Stomach (tissue), 9 donors: Measurements from ENCODE around the gene PRC1. TPM values are rescaled to one million over a fixed set of nuclear protein-coding genes. Genes with fewer than 3 reads are reported as not detected.

ENCODE experiments used
- DNase-seq, 2 donors: peaks; one replicate each; pipeline versions ENCODE4 v3.0.0 to v3.0.0-alpha.2; 2013 to 2019
- H3K27ac ChIP-seq, 5 donors: fragments of 200-600 bp in 4 of 5; sonication (generic) in 4 of 5; one replicate each; pipeline ENCODE4 v1.5.1; 2013 to 2019; ENCODE audit warnings: mild to moderate bottlenecking in 1 of 5, moderate library complexity in 1 of 5
- H3K27me3 ChIP-seq, 3 donors: fragments of 200-600 bp; sonication (generic); one replicate each; pipeline ENCODE4 v1.5.1; 2017 to 2019; ENCODE audit warnings: mixed run types in 1 of 3
- H3K36me3 ChIP-seq, 4 donors: fragments of 200-600 bp; sonication (generic); 1 replicate in 3 of 4; 2 replicates in 1 of 4; pipeline ENCODE4 v1.5.1; 2016 to 2019
- H3K4me1 ChIP-seq, 4 donors: fragments of 200-600 bp; sonication (generic); one replicate each; pipeline ENCODE4 v1.5.1; 2016 to 2019
- H3K4me3 ChIP-seq, 4 donors: fragments of 200-600 bp; sonication (generic) in 3 of 4; one replicate each; pipeline ENCODE4 v1.5.1; 2016 to 2019; ENCODE audit warnings: mild to moderate bottlenecking in 1 of 4
- H3K9me3 ChIP-seq, 4 donors: fragments of 200-600 bp; sonication (generic); one replicate each; pipeline ENCODE4 v1.5.1; 2016 to 2019
- EP300 ChIP-seq: sonication (generic); formaldehyde crosslinking; IDR thresholded peaks from one replicate; pipeline ENCODE4 v1.6.1; 2017; ENCODE audit warnings: antibody characterized with exemption
- POLR2A ChIP-seq, 4 donors: fragments of 450-650 bp; IDR thresholded peaks; one replicate each; pipeline ENCODE4 v1.6.1; 2016; ENCODE audit warnings: antibody characterized with exemption in 4 of 4, control low read depth in 2 of 4, mild to moderate bottlenecking in 1 of 4, moderate library complexity in 1 of 4
- POLR2AphosphoS5 ChIP-seq, 3 donors: sonication (generic); formaldehyde crosslinking; IDR thresholded peaks; one replicate each; pipeline ENCODE4 v1.6.1; 2016; ENCODE audit warnings: antibody characterized with exemption in 3 of 3
- WGBS, 5 donors: extraction: QIAGEN DNeasy Blood & Tissue Kit in 3 of 5; methylation state at CpG; one replicate each; pipeline versions ENCODE4 v1.1.5 to v1.1.7; 2013 to 2018; 5-methylcytosine and 5-hydroxymethylcytosine counted together
- intact Hi-C: fragments of 100-400 bp; cut with DNase I; formaldehyde crosslinking; loops from one replicate; pipeline ENCODE4 v1.15.1; 2023; ENCODE audit warnings: low total_unique reads
- polyA plus RNA-seq, 3 donors: library from polyadenylated mRNA; stranded (reverse); fragments of 200-250 nt; gene quantifications; one replicate each; pipeline ENCODE4 v1.2.3, GENCODE V29; 2013
- total RNA-seq, 5 donors: library from RNA; depleted of rRNA; stranded (reverse); fragments of >200 nt; gene quantifications; one replicate each; pipeline versions ENCODE4 v1.1.0 to v1.2.3, GENCODE V29; 2014 to 2016
- TF ChIP-seq, protein P1 (sequence below), 7 experiments: fragments of 450-650 bp in 4 of 7; fragments of 200-600 bp in 3 of 7; sonication (generic) in 3 of 7; IDR thresholded peaks; one replicate each; pipeline ENCODE4 v1.5.1; 2016 to 2019; ENCODE audit warnings: antibody characterized with exemption in 7 of 7, control low read depth in 2 of 7, mild to moderate bottlenecking in 1 of 7
- donor health status: healthy with polysubstance abuse.
- donor health status: Bipolar disorder and iron deficiency.
- donor health status: healthy.

The PRC1 gene
- total and polyA plus RNA-seq, 8 donors = 8.2 to 60.7 (median 24.5) TPM

DNA sequence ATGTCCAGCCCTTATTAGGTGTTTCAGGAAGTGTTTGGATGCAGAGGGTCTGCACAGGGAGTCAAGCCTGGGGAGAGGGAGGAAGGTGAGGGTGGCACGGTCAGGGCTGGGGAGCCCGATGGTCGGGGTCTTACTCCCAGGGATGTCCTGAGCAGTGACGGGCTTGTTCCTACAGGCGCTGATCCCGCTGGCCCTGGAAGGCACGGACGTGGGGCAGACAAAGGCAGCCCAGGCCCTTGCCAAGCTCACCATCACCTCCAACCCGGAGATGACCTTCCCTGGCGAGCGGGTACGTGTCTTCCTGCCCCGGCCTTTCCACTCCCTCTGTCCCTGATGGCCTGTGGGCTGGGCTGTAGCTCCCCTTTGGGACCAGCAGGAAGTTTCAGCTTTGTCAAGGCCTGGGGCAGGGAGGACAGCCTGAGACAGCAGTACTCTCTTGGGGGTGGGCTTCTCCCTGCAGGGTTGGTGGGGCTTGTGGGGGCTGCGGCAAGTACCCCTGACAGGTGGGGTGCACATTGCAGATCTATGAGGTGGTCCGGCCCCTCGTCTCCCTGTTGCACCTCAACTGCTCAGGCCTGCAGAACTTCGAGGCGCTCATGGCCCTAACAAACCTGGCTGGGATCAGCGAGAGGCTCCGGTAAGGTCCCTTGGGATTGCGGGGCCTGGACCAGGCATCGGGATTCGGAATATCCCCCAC lies 44.2 kb downstream of the PRC1 start:
- no peaks in the 10 kb centered on the region for H3K27me3 ChIP-seq
- no peak overlapping the region for H3K4me3 ChIP-seq
- H3K4me1 ChIP-seq = peaks cover under 1 to 10% (median 5%) of the 10 kb centered on the region in 4 donors
- no peaks in the 10 kb centered on the region for H3K9me3 ChIP-seq
- TF ChIP-seq POLR2AphosphoS5 (IDR thresholded peaks at IDR 0.05) (no peak), EP300 (no peak), POLR2A (IDR thresholded peaks at IDR 0.05) (no peak)
- TF ChIP-seq, protein P1, sequence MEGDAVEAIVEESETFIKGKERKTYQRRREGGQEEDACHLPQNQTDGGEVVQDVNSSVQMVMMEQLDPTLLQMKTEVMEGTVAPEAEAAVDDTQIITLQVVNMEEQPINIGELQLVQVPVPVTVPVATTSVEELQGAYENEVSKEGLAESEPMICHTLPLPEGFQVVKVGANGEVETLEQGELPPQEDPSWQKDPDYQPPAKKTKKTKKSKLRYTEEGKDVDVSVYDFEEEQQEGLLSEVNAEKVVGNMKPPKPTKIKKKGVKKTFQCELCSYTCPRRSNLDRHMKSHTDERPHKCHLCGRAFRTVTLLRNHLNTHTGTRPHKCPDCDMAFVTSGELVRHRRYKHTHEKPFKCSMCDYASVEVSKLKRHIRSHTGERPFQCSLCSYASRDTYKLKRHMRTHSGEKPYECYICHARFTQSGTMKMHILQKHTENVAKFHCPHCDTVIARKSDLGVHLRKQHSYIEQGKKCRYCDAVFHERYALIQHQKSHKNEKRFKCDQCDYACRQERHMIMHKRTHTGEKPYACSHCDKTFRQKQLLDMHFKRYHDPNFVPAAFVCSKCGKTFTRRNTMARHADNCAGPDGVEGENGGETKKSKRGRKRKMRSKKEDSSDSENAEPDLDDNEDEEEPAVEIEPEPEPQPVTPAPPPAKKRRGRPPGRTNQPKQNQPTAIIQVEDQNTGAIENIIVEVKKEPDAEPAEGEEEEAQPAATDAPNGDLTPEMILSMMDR (IDR thresholded peaks at IDR 0.05) = no peak
- no peak for DNase-seq
- intact Hi-C loops = no loop called here
- WGBS, 5 donors = 92 to 97% (median 94%) methylated on average over 19 to 23 of the region's 23 CpGs
- no peak overlapping the region for H3K27ac ChIP-seq
- H3K36me3 ChIP-seq = peaks cover 76 to 90% (median 89%) of the 10 kb centered on the region in 4 donors

DNA sequence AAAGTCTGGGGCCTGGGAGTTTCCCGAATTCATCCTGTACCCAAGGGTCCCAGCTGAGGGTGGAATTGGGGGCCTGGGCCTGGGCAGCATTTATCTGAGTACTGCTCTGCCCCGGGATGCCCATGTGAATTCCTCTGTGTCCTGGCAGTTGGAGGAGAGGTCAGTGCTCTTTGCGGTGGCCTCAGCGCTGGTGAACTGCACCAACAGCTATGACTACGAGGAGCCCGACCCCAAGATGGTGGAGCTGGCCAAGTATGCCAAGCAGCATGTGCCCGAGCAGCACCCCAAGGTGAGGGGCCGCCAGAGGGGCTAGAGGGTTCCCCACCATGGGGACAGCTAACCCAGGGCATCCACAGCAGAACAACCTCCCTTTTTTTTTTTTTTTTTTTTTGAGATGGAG lies 45.8 kb downstream of the PRC1 start:
- intact Hi-C loops = no loop called here
- H3K36me3 ChIP-seq = peaks cover 90 to 100% (median 100%) of the 10 kb centered on the region in 4 donors
- 92 to 98% (median 97%) methylated on average over 5 to 8 of the region's 8 CpGs for WGBS, 5 donors
- H3K27me3 ChIP-seq = no peaks in the 10 kb centered on the region
- no peak overlapping the region for H3K4me3 ChIP-seq
- no peak for TF ChIP-seq POLR2A (IDR thresholded peaks at IDR 0.05)
- no peak for TF ChIP-seq EP300
- TF ChIP-seq POLR2AphosphoS5 (IDR thresholded peaks at IDR 0.05) = no peak
- TF ChIP-seq, protein P1 (IDR thresholded peaks at IDR 0.05) = no peak
- H3K27ac ChIP-seq = no peak overlapping the region
- no peaks in the 10 kb centered on the region for H3K9me3 ChIP-seq
- DNase-seq = no peak
- H3K4me1 ChIP-seq = peaks cover 0 to 6% (median 0%) of the 10 kb centered on the region in 4 donors

DNA sequence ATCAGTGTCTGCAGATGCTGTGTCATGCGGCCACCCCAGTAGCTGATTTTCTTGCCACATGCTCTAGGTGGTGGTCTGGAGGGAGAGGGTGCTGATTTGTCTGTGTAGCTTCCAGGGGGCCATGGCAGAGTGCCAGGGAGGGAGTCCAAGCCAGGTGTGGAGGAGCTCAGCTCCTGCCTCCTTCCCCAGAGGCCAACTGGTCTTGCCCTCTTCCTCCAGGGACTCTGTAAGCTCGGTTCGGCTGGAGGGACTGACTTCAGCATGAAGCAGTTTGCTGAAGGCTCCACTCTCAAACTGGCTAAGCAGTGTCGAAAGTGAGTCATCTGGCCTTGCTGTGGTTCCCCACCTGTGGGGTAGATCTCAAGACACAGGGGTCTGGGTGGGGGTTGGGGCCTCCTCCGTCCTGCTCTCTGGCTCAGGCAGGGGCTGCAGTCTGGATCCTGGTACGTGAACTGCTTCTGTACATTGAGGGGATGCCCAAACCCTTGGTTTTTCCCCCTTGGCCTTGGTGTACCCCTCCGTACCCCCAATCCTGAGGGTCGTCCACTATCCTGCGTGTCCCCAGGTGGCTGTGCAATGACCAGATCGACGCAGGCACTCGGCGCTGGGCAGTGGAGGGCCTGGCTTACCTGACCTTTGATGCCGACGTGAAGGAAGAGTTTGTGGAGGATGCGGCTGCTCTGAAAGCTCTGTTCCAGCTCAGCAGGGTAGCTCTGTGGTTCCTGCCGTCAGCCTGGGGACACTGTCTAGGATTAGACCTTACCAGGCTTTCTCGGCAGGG lies 46.6 kb downstream of the PRC1 start:
- Histone ChIP-seq H3K9me3 (no peaks in the 10 kb centered on the region), H3K4me3 (no peak overlapping the region), H3K27ac (no peak overlapping the region), H3K27me3 (no peaks in the 10 kb centered on the region), H3K4me1 (peaks cover 0 to 6% (median 0%) of the 10 kb centered on the region in 4 donors), H3K36me3 (peaks cover 90 to 100% (median 100%) of the 10 kb centered on the region in 4 donors)
- intact Hi-C loops = no loop called here
- DNase-seq = no peak
- no peak for TF ChIP-seq POLR2AphosphoS5 (IDR thresholded peaks at IDR 0.05)
- TF ChIP-seq, protein P1 (IDR thresholded peaks at IDR 0.05) = no peak
- TF ChIP-seq POLR2A (IDR thresholded peaks at IDR 0.05) = no peak
- TF ChIP-seq EP300 = no peak
- WGBS, 5 donors = 88 to 96% (median 92%) methylated on average over 17 to 18 of the region's 18 CpGs

DNA sequence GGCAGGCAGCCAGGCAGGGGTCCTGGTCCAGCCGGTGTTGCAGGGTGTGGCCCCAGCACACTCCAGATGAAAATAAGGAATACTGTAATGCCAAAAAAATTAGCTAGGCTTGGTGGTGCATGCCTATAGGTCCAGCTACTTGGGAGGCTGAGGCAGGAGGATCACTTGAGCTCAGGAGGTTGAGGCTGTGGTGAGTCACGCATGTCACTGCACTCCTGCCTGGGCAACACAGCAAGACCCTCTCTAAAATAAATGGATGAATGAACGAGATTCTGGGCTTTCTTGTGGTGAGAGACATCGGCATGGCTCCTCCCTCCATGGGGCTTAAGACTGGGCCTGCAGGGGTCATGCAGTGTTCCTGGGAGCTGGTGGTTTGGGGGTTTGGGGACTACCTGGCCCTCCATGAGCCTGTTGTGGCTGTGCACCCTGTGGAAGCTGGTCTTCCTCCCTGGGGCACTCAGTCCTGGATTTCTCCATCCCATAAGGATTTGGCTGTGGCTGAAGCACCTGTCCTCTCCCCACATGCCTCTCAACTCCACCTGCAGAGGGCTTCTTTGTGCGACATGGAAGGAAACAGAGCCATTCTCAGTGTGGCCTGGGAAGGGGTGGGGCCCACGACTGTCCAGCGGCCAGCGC lies 47.3 kb downstream of the PRC1 start:
- no peak for TF ChIP-seq POLR2AphosphoS5 (IDR thresholded peaks at IDR 0.05)
- no peak for TF ChIP-seq EP300
- TF ChIP-seq, protein P1 (IDR thresholded peaks at IDR 0.05) = no peak
- no peak for TF ChIP-seq POLR2A (IDR thresholded peaks at IDR 0.05)
- intact Hi-C loops = no loop called here
- no peaks in the 10 kb centered on the region for H3K9me3 ChIP-seq
- DNase-seq = no peak
- H3K27ac ChIP-seq = no peak overlapping the region
- WGBS, 5 donors = 86 to 94% (median 93%) methylated on average over 7 to 8 of the region's 8 CpGs
- no peak overlapping the region for H3K4me3 ChIP-seq
- peaks cover 91 to 100% (median 100%) of the 10 kb centered on the region in 4 donors for H3K36me3 ChIP-seq
- H3K27me3 ChIP-seq = no peaks in the 10 kb centered on the region
- H3K4me1 ChIP-seq = peaks cover 0 to 6% (median 0%) of the 10 kb centered on the region in 4 donors
